IMR-90 (cell line): Measurements from ENCODE around the gene THRAP3. TPM values are rescaled to one million over a fixed set of nuclear protein-coding genes. Genes with fewer than 3 reads are reported as not detected.

ENCODE experiments used
- ATAC-seq: fragments of 200-7000 bp; cut with Tn5 transposase; 2 replicates; pipeline ENCODE4 v1.9.1; 2020; ENCODE audit warnings: low read depth, mild to moderate bottlenecking, moderate library complexity
- BruUV-seq: library from RNA; stranded (reverse); fragments of 400-500 nt; replicated peaks from 2 replicates; lab custom pipeline; 2021; lab: Mats Ljungman, UMichigan
- CTCF ChIA-PET: fragments of 300-600 bp; formaldehyde crosslinking; extraction: SDS; loops from one replicate; lab custom pipeline; 2021; ENCODE audit warnings: antibody characterized with exemption; lab: Yijun Ruan, JAX
- POLR2A ChIA-PET: fragments of 300-600 bp; sonication (Branson Sonifier 250); formaldehyde crosslinking; loops from one replicate; lab custom pipeline; 2022; ENCODE audit warnings: antibody characterized with exemption; ENCODE audit not compliant: unreplicated experiment; lab: Charles Lee
- DNase-seq: peaks from one replicate; pipeline ENCODE4 v3.0.0; 2013
- H2AFZ ChIP-seq: replicated peaks from 2 replicates; pipeline ENCODE3; 2013; ENCODE audit warnings: low read length, mild to moderate bottlenecking; ENCODE audit not compliant: poor library complexity
- H2AK5ac ChIP-seq: 2 replicates; pipeline ENCODE4 v1.6.1; 2013; ENCODE audit warnings: low read depth, low read length, inconsistent platforms
- H2AK9ac ChIP-seq: replicated peaks from 2 replicates; pipeline ENCODE3; 2013; ENCODE audit warnings: mild to moderate bottlenecking, low read depth, low read length, moderate library complexity; ENCODE audit not compliant: poor library complexity
- H2BK120ac ChIP-seq: 2 replicates; pipeline ENCODE4 v1.6.1; 2013; ENCODE audit warnings: low read depth, low read length, inconsistent platforms
- H2BK15ac ChIP-seq: 3 replicates; pipeline ENCODE4 v1.6.1; 2013; ENCODE audit warnings: low read depth, low read length, inconsistent platforms
- H2BK20ac ChIP-seq: 2 replicates; pipeline ENCODE4 v1.6.1; 2013; ENCODE audit warnings: low read depth, mild to moderate bottlenecking, inconsistent platforms, low read length, moderate library complexity
- H2BK5ac ChIP-seq: 2 replicates; pipeline ENCODE4 v1.6.1; 2013; ENCODE audit warnings: mild to moderate bottlenecking, low read depth, low read length, inconsistent platforms; ENCODE audit not compliant: poor library complexity, severe bottlenecking
- H3K14ac ChIP-seq: replicated peaks from 2 replicates; pipeline ENCODE4 v1.6.1; 2013; ENCODE audit warnings: low read depth, low read length, inconsistent platforms
- H3K18ac ChIP-seq: 2 replicates; pipeline ENCODE4 v1.6.1; 2013; ENCODE audit warnings: low read depth, low read length, control low read depth
- H3K23ac ChIP-seq: 2 replicates; pipeline ENCODE4 v1.6.1; 2013; ENCODE audit warnings: low read depth, low read length, inconsistent platforms
- H3K27ac ChIP-seq: 2 replicates; pipeline ENCODE4 v1.5.1; 2013; ENCODE audit warnings: mild to moderate bottlenecking, control low read depth, low read length; ENCODE audit not compliant: insufficient read depth
- H3K27me3 ChIP-seq: 2 replicates; pipeline ENCODE4 v1.6.1; 2013; ENCODE audit warnings: low read length; ENCODE audit not compliant: control insufficient read depth, insufficient read depth
- H3K36me3 ChIP-seq: 2 replicates; pipeline ENCODE4 v1.6.1; 2013; ENCODE audit warnings: low read length, mixed read lengths; ENCODE audit not compliant: control insufficient read depth, insufficient read depth
- H3K4ac ChIP-seq: 2 replicates; pipeline ENCODE4 v1.6.1; 2013; ENCODE audit warnings: low read depth, low read length, inconsistent platforms
- H3K4me1 ChIP-seq: 2 replicates; pipeline ENCODE4 v1.6.1; 2013; ENCODE audit warnings: low read length, mixed read lengths; ENCODE audit not compliant: control insufficient read depth, insufficient read depth
- H3K4me2 ChIP-seq: 2 replicates; pipeline ENCODE4 v1.6.1; 2013; ENCODE audit warnings: low read depth, mild to moderate bottlenecking, control low read depth, low read length, moderate library complexity
- H3K4me3 ChIP-seq: 2 replicates; pipeline ENCODE4 v1.5.1; 2013; ENCODE audit warnings: low read depth, mild to moderate bottlenecking, control low read depth, low read length, moderate library complexity; ENCODE audit not compliant: insufficient read depth
- H3K56ac ChIP-seq: 2 replicates; pipeline ENCODE4 v1.6.1; 2013; ENCODE audit warnings: low read length, inconsistent platforms; ENCODE audit not compliant: insufficient read depth; ENCODE audit errors: extremely low read depth
- H3K79me1 ChIP-seq, 2 experiments: 2 replicates each; pipeline ENCODE4 v1.6.1; 2013; ENCODE audit warnings: low read length in 2 of 2, inconsistent platforms in 1 of 2, low read depth in 1 of 2
- H3K9ac ChIP-seq: 2 replicates; pipeline ENCODE4 v1.6.1; 2013; ENCODE audit warnings: low read depth, low read length, control low read depth
- H3K9me1 ChIP-seq: 2 replicates; pipeline ENCODE4 v1.6.1; 2013; ENCODE audit warnings: low read length, inconsistent platforms; ENCODE audit not compliant: insufficient read depth
- H3K9me3 ChIP-seq: 2 replicates; pipeline ENCODE4 v1.6.1; 2013; ENCODE audit warnings: low read length; ENCODE audit not compliant: control insufficient read depth, insufficient read depth
- H4K20me1 ChIP-seq: 2 replicates; pipeline ENCODE4 v1.6.1; 2013; ENCODE audit warnings: low read length, inconsistent platforms; ENCODE audit not compliant: insufficient read depth
- H4K5ac ChIP-seq: 2 replicates; pipeline ENCODE4 v1.6.1; 2013; ENCODE audit warnings: mild to moderate bottlenecking, low read depth, low read length, control low read depth
- H4K8ac ChIP-seq, 2 experiments: 2 replicates each; pipeline ENCODE4 v1.6.1; 2013; ENCODE audit warnings: low read depth in 2 of 2, low read length in 2 of 2, control low read depth in 1 of 2, inconsistent platforms in 1 of 2
- H4K91ac ChIP-seq: 2 replicates; pipeline ENCODE4 v1.6.1; 2013; ENCODE audit warnings: low read depth, low read length, inconsistent platforms; ENCODE audit not compliant: insufficient read depth
- CEBPB ChIP-seq: IDR thresholded peaks from 2 replicates; pipeline ENCODE4 v1.6.1; 2012; ENCODE audit warnings: low read depth, low read length, improper control_type of control experiment
- RAD21 ChIP-seq: IDR thresholded peaks from 2 replicates; pipeline ENCODE4 v1.6.1; 2012; ENCODE audit warnings: low read length, improper control_type of control experiment
- WGBS, 2 experiments: methylation state at CpG; one replicate each; pipeline versions ENCODE4 v1.1.5 to v1.1.7; 2013; ENCODE audit warnings: missing lambda C conversion rate in 2 of 2; ENCODE audit not compliant: insufficient read length in 1 of 2; ENCODE audit errors: extremely low coverage in 2 of 2; 5-methylcytosine and 5-hydroxymethylcytosine counted together
- dilution Hi-C: fragments of 300-500 bp; cut with HindIII; formaldehyde crosslinking; loops from one replicate; pipeline ENCODE4 v1.14.3; 2018; ENCODE audit warnings: low sequenced_read_pairs; ENCODE audit not compliant: unreplicated experiment
- in situ Hi-C: fragments of 300-500 bp; cut with MboI; formaldehyde crosslinking; loops from 3 replicates; pipeline ENCODE4 v1.14.3; 2019; ENCODE audit warnings: low sequenced_read_pairs, inconsistent platforms, mixed read lengths
- intact Hi-C: fragments of 100-400 bp; cut with micrococcal nuclease; formaldehyde crosslinking; loops from 2 replicates; pipeline ENCODE4 v1.10.0; 2022
- polyA plus RNA-seq, 3 experiments: library from polyadenylated mRNA; depleted of rRNA; stranded (reverse); fragments of >200 nt; gene quantifications; 2 replicates each; pipeline ENCODE4 v1.2.3, GENCODE V29; 2012; ENCODE audit warnings: low replicate concordance in 1 of 3
- total RNA-seq: library from RNA; depleted of rRNA; stranded (reverse); fragments of >200 nt; gene quantifications from 2 replicates; pipeline ENCODE4 v1.2.3, GENCODE V29; 2012

The THRAP3 gene
- total and polyA plus RNA-seq, 2 of the 4 experiments (the other 2 are of a cell fraction): 60.6 to 66.5 TPM

DNA sequence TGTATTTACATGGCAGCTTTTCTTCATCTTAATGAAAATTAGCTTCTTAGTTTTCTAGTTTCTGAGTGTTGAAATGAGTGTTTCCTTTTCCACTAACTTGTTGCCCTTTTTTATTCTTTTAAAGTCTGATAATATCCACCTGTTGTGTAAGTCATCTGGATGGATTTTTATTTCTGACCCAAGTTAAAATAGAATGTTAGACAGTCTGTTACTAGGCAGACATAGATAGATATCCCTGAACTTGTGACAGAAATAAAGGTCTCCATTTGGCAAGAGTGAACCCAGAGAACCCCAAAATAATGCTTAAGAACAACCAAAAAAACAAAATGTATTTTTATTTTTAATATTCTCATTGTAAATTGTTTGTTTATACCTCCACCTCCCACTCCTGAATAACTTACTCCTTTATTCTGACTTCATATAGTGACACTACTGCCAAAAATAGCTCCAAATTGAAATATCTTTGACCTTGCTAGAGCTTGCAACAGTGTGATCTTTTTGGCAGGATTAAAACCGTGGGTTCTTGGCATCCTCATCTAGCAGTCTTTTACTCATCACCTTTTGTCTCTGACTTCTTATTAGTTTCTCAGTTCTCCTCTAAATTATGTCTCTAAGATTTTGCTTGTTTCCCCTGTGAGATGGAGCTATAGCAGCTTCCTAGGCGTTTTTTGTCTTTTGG is 55.0 kb downstream of the THRAP3 start:
- no peaks in the 10 kb centered on the region for H3K27me3 ChIP-seq
- no peak overlapping the region for H3K4ac ChIP-seq
- H3K27ac ChIP-seq: no peak overlapping the region
- H3K36me3 ChIP-seq: peaks cover 8% of the 10 kb centered on the region
- ChIA-PET CTCF (no interaction called here), POLR2A (no interaction called here)
- H2BK15ac ChIP-seq: no peak overlapping the region
- H3K79me1 ChIP-seq: peaks cover 18 to 47% of the 10 kb centered on the region in 2 experiments
- peak; percentile 66 for DNase-seq
- dilution Hi-C loops: no loop called here
- H3K4me3 ChIP-seq: no peak overlapping the region
- peaks cover 47% of the 10 kb centered on the region for H4K20me1 ChIP-seq
- H3K9me3 ChIP-seq: no peaks in the 10 kb centered on the region
- H2AFZ ChIP-seq: no peak overlapping the region
- H4K5ac ChIP-seq: no peak overlapping the region
- no peak overlapping the region for H3K14ac ChIP-seq
- in situ Hi-C loops: no loop called here
- no peak overlapping the region for H3K4me2 ChIP-seq
- no peak overlapping the region for H4K91ac ChIP-seq
- 0 out of 2 replicates have a peak, but pooled peaks have one; percentile 40 for ATAC-seq
- TF ChIP-seq RAD21 (no peak), CEBPB (peak; percentile 45; the same call in 1 of the 2 replicates)
- no peak overlapping the region for H2BK5ac ChIP-seq
- BruUV-seq: no TSS peak
- no CpG with 5 or more reads among the region's 2 CpGs for WGBS, 2 experiments
- H2AK9ac ChIP-seq: no peak overlapping the region
- H3K56ac ChIP-seq: no peak overlapping the region
- intact Hi-C loops: no loop called here
- no peak overlapping the region for H3K9ac ChIP-seq
- no peak overlapping the region for H2BK120ac ChIP-seq
- peaks cover 3% of the 10 kb centered on the region; the same call in 1 of the 2 replicates for H3K4me1 ChIP-seq
- H3K18ac ChIP-seq: no peak overlapping the region
- H4K8ac ChIP-seq: no peak overlapping the region
- no peak overlapping the region for H2AK5ac ChIP-seq
- no peak overlapping the region for H3K23ac ChIP-seq
- no peak overlapping the region for H2BK20ac ChIP-seq
- no peaks in the 10 kb centered on the region for H3K9me1 ChIP-seq
